T-helper 2 cell treated with Interferon-gamma antibody and Interleukin-4, amounts not matched to agents 5 μg/mL and 100 μg/mL, for 36 hours (primary cell): Measurements from ENCODE around the gene EMX1.
A peak's percentile ranks its signal among the peaks of the same experiment; 100 is the strongest.

Experiments used
- DNase-seq: peaks from one replicate; pipeline ENCODE4 v3.0.0; 2021; ENCODE audit warnings: low spot score
- H3K27ac Mint-ChIP-seq: one replicate; pipeline ENCODE4 v1.8.0; 2021; ENCODE audit warnings: mild to moderate bottlenecking, mixed read lengths
- H3K27me3 Mint-ChIP-seq: one replicate; pipeline ENCODE4 v1.8.0; 2021; ENCODE audit warnings: low read depth, mixed read lengths
- H3K36me3 Mint-ChIP-seq: one replicate; pipeline ENCODE4 v1.8.0; 2021; ENCODE audit warnings: low read depth, mixed read lengths
- H3K4me1 Mint-ChIP-seq: one replicate; pipeline ENCODE4 v1.8.0; 2021; ENCODE audit warnings: low read depth, mixed read lengths
- H3K4me3 Mint-ChIP-seq: one replicate; pipeline ENCODE4 v1.8.0; 2022; ENCODE audit warnings: mild to moderate bottlenecking, moderate library complexity, mixed read lengths
- H3K9me3 Mint-ChIP-seq: one replicate; pipeline ENCODE4 v1.8.0; 2021; ENCODE audit warnings: mixed read lengths

EMX1 gene

DNA sequence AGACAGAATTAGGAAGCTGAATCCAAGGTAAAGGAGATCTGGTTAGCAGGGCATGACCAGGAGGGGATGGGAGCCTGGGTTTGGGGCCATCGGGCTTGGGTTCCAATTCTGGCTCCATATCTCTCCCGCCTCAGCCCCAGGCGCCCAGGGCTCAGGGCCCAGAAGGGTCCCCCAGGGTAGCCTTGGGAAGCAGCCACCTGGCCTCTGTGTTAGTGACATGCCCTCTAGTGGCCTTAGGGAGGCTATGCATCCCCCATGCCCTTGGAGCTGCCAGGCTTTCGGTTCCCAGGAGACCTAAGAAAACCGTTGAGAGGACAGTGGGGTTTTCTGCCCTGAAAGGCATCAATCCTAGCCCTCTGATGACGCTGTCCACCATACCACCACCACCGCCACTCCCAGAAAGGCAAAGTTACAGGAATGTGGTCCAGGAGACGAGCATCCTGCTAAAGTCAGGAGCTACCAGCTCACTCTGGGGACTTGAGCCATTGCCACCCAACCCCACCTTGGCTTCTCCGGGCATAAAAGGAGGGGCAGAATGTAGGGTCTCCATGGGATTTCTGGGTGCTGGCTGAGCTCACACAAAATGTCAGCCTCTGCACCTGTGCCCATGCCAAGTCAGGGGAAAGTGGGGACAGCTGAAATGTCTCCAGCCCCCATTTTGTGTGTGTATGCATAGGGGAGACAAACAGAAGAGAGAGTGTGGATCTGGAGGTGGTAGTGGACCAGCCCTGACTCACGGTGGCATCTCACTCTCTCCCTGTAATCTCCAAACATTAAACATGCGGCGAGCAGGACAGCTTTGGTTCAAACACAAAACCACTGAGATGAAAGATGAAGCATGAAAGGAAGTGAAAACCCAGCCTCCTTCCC, 56.5 kb downstream of the EMX1 start:
- no peaks in the 10 kb centered on the region for H3K36me3 Mint-ChIP-seq

GRCh38 chr2:72974436-72974754, 57.1 kb downstream of the EMX1 start:
- Mint-ChIP-seq H3K4me3 (no peak overlapping the region), H3K4me1 (peaks cover 2% of the 10 kb centered on the region), H3K36me3 (no peaks in the 10 kb centered on the region), H3K27ac (no peak overlapping the region), H3K9me3 (no peaks in the 10 kb centered on the region), H3K27me3 (peaks cover 4% of the 10 kb centered on the region)
- no peak for DNase-seq

More for the DNA sequence above, 56.5 kb downstream of the EMX1 start:
- no peaks in the 10 kb centered on the region for H3K9me3 Mint-ChIP-seq
- peaks cover 2% of the 10 kb centered on the region for H3K4me1 Mint-ChIP-seq
- peaks cover 4% of the 10 kb centered on the region for H3K27me3 Mint-ChIP-seq
- H3K4me3 Mint-ChIP-seq = no peak overlapping the region
- DNase-seq = peak; percentile 7
- no peak overlapping the region for H3K27ac Mint-ChIP-seq

- H3K9me3 Mint-ChIP-seq = no peaks in the 10 kb centered on the region
- no peak for DNase-seq
- H3K36me3 Mint-ChIP-seq = no peaks in the 10 kb centered on the region
- H3K4me1 Mint-ChIP-seq = peaks cover 2% of the 10 kb centered on the region
- no peak overlapping the region for H3K4me3 Mint-ChIP-seq
- H3K27me3 Mint-ChIP-seq = peaks cover 4% of the 10 kb centered on the region
- H3K27ac Mint-ChIP-seq = no peak overlapping the region
These were observed 57.7 kb downstream of the EMX1 start for GRCh38 chr2:72975017-72975416.

DNA sequence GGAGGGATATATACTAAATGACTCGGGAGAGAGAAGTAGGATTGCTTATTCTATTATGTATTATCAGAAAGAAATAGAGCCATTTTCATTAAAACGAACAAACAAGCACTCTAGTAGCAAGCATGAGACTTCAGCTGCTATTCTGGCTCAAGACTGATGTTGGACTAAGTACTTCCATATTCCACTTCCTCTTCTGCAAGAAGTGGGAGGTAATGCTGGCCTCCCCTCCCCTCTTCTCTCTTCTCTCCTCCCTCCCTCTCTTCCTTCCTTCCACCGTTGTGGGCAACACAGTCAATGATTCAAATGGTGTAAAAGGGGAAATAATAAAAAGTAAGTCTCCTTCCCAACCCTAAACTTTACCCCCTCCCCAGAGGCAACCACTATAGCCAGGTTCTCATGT, 62.6 kb downstream of the EMX1 start:
- DNase-seq = no peak
- no peaks in the 10 kb centered on the region for H3K9me3 Mint-ChIP-seq
- H3K4me1 Mint-ChIP-seq = peaks cover 3% of the 10 kb centered on the region
- H3K36me3 Mint-ChIP-seq = no peaks in the 10 kb centered on the region
- no peak overlapping the region for H3K27ac Mint-ChIP-seq
- no peak overlapping the region for H3K4me3 Mint-ChIP-seq
- H3K27me3 Mint-ChIP-seq = peaks cover 4% of the 10 kb centered on the region

- Mint-ChIP-seq H3K4me3 (no peak overlapping the region), H3K4me1 (peaks cover 3% of the 10 kb centered on the region), H3K36me3 (no peaks in the 10 kb centered on the region), H3K9me3 (no peaks in the 10 kb centered on the region), H3K27ac (no peak overlapping the region), H3K27me3 (no peaks in the 10 kb centered on the region)
- DNase-seq = no peak
These were observed 63.4 kb downstream of the EMX1 start for GRCh38 chr2:72980535-72981217.

GRCh38 chr2:72981536-72981935, 64.2 kb downstream of the EMX1 start:
- no peaks in the 10 kb centered on the region for H3K27me3 Mint-ChIP-seq
- peaks cover 3% of the 10 kb centered on the region for H3K4me1 Mint-ChIP-seq
- no peak overlapping the region for H3K27ac Mint-ChIP-seq
- no peaks in the 10 kb centered on the region for H3K9me3 Mint-ChIP-seq
- no peaks in the 10 kb centered on the region for H3K36me3 Mint-ChIP-seq
- DNase-seq = no peak
- no peak overlapping the region for H3K4me3 Mint-ChIP-seq

DNA sequence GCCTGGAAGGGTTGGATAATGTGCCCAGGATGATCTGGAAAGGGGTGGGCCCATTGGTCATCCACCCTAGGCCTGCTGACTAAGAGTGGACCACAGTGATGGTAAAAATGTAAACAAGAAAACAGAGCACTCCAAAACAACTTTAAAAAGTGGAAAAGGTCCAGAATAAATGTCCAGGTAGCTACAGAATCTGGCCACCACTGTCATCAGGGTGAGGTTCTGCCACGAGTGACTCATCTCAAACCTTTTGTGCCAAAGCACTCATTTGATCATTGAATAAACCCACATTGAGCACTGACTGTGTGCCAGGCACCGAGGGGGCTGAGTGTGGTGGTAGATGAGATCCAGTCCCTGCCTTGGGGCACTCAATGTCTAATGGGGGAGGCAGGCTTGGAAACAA, 64.9 kb downstream of the EMX1 start:
- no peak overlapping the region for H3K27ac Mint-ChIP-seq
- peaks cover 3% of the 10 kb centered on the region for H3K4me1 Mint-ChIP-seq
- no peak for DNase-seq
- no peaks in the 10 kb centered on the region for H3K9me3 Mint-ChIP-seq
- H3K4me3 Mint-ChIP-seq = no peak overlapping the region
- no peaks in the 10 kb centered on the region for H3K27me3 Mint-ChIP-seq
- H3K36me3 Mint-ChIP-seq = no peaks in the 10 kb centered on the region

GRCh38 chr2:72982781-72983499, 65.6 kb downstream of the EMX1 start:
- no peak overlapping the region for H3K27ac Mint-ChIP-seq
- no peaks in the 10 kb centered on the region for H3K9me3 Mint-ChIP-seq
- H3K4me3 Mint-ChIP-seq = no peak overlapping the region
- peaks cover 3% of the 10 kb centered on the region for H3K4me1 Mint-ChIP-seq
- H3K36me3 Mint-ChIP-seq = no peaks in the 10 kb centered on the region
- no peaks in the 10 kb centered on the region for H3K27me3 Mint-ChIP-seq
- DNase-seq = no peak

GRCh38 chr2:72983500-72984161, 66.3 kb downstream of the EMX1 start:
- no peaks in the 10 kb centered on the region for H3K36me3 Mint-ChIP-seq
- no peaks in the 10 kb centered on the region for H3K9me3 Mint-ChIP-seq
- H3K27ac Mint-ChIP-seq = no peak overlapping the region
- no peak overlapping the region for H3K4me3 Mint-ChIP-seq
- peaks cover 3% of the 10 kb centered on the region for H3K4me1 Mint-ChIP-seq
- no peak for DNase-seq
- no peaks in the 10 kb centered on the region for H3K27me3 Mint-ChIP-seq

DNA sequence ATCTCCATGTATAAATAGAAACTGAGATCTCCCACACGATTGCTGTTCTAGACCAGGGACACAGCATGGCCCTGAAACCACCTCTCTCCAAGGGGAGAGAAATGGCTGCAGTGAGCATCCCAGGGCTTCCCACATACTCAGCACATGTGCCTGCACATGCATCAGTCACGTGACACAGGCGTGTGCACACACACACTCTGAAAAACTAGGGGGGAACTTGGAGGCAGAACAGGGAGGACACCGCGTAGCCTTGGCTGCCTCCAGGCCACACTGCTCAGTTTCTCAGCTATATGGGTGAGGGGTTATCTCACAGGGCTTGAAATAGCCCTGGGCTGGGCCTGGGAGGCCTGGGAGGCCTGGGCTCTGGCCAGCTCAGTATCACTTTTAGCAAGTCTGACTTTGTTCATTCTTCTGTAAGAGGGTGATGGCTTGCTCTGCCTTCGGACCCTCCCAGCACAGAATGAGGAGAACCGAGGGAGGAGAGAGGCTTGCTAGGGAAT, 66.9 kb downstream of the EMX1 start:
- no peaks in the 10 kb centered on the region for H3K27me3 Mint-ChIP-seq
- H3K27ac Mint-ChIP-seq = no peak overlapping the region
- H3K36me3 Mint-ChIP-seq = no peaks in the 10 kb centered on the region
- DNase-seq = no peak
- no peaks in the 10 kb centered on the region for H3K9me3 Mint-ChIP-seq
- no peak overlapping the region for H3K4me3 Mint-ChIP-seq
- peaks cover 3% of the 10 kb centered on the region for H3K4me1 Mint-ChIP-seq
